Stimulated activated CD8-positive, alpha-beta memory T cell treated with anti-CD3 and anti-CD28 coated beads, Interleukin-12 subunit alpha, Interleukin-12 subunit beta, amount 100 ng/mL, for 1 hour (primary cell): ENCODE data around the gene SLC5A6.

Source experiments
- DNase-seq: peaks from one replicate; pipeline ENCODE4 v3.0.0-alpha.2; 2020; ENCODE audit warnings: low read depth

SLC5A6 gene

GRCh38 chr2:27211943-27212625 lies at the start of gene SLC5A6, which contains the start of gene ATRAID:
TSS of gene SLC5A6 (minus strand) at chr2:27212268. CDS start at chr2:27207650, 4,618 bp downstream.
TSS of gene ATRAID (plus strand) at chr2:27212041. CDS start at chr2:27212369, 328 bp downstream.
- DNase-seq, result peak; percentile 80

- DNase-seq, result no peak
Observed at GRCh38 chr2:27261241-27261925, 49.3 kb upstream of the SLC5A6 start.

- DNase-seq, result no peak
Observed at GRCh38 chr2:27258051-27258450, 46.0 kb upstream of the SLC5A6 start.

GRCh38 chr2:27256855-27257454 lies 44.9 kb upstream of the SLC5A6 start:
- no peak for DNase-seq

- no peak for DNase-seq
Observed at GRCh38 chr2:27255660-27256059, 43.6 kb upstream of the SLC5A6 start.

GRCh38 chr2:27255187-27255586 lies 43.1 kb upstream of the SLC5A6 start:
- no peak for DNase-seq

- no peak for DNase-seq
Observed at GRCh38 chr2:27251766-27252165, 39.7 kb upstream of the SLC5A6 start.

GRCh38 chr2:27250652-27251379 lies 38.7 kb upstream of the SLC5A6 start:
- no peak for DNase-seq

GRCh38 chr2:27249891-27250651 lies 38.0 kb upstream of the SLC5A6 start:
- DNase-seq, result no peak

GRCh38 chr2:27249159-27249890 lies 37.3 kb upstream of the SLC5A6 start:
- no peak for DNase-seq

- DNase-seq, result no peak
Observed at GRCh38 chr2:27247893-27248292, 35.8 kb upstream of the SLC5A6 start.

GRCh38 chr2:27245626-27246025 lies 33.6 kb upstream of the SLC5A6 start:
- DNase-seq, result no peak

GRCh38 chr2:27245116-27245515 lies 33.0 kb upstream of the SLC5A6 start:
- DNase-seq, result no peak

- no peak for DNase-seq
Observed at GRCh38 chr2:27243391-27244130, 31.5 kb upstream of the SLC5A6 start.

GRCh38 chr2:27242614-27242951 lies 30.5 kb upstream of the SLC5A6 start:
- DNase-seq, result no peak

GRCh38 chr2:27241761-27242613 lies 29.9 kb upstream of the SLC5A6 start:
- DNase-seq, result no peak

GRCh38 chr2:27240406-27240805 lies 28.3 kb upstream of the SLC5A6 start:
- no peak for DNase-seq

GRCh38 chr2:27238976-27239375 lies 26.9 kb upstream of the SLC5A6 start:
- DNase-seq, result no peak

- DNase-seq, result no peak
Observed at GRCh38 chr2:27237341-27237945, 25.4 kb upstream of the SLC5A6 start.
